Measurements from ENCODE around the gene RUFY4. TPM values are rescaled to one million over a fixed set of nuclear protein-coding genes. Genes with fewer than 3 reads are reported as not detected.

The RUFY4 gene
- polyA plus RNA-seq, 12 donors, result 0.08 to 0.68 (median 0.39) TPM; not detected in 8

Other genes with a start within 250 kb of the RUFY4 start
- gene TNS1, start 66.3 kb upstream of the RUFY4 start, polyA plus RNA-seq (ENCODE audit: insufficient read length in 12 of 12), result 100 to 1,000 TPM in 11 of 12 donors, 10 to 100 TPM in 1; 88.6 to 146 (median 122) TPM
- 1 to 10 TPM in 2 of 12 donors, under 1 TPM in 8, not detected in 2; 0.20 to 1.4 (median 0.34) TPM for gene CXCR2, start 56.8 kb downstream of the RUFY4 start, polyA plus RNA-seq (ENCODE audit: insufficient read length in 12 of 12)
- under 1 TPM in 5 of 12 donors, not detected in 7; 0.07 to 0.36 (median 0.28) TPM for gene CXCR1, start 97.7 kb downstream of the RUFY4 start, polyA plus RNA-seq (ENCODE audit: insufficient read length in 12 of 12)
- gene ARPC2, start 147.9 kb downstream of the RUFY4 start, polyA plus RNA-seq (ENCODE audit: insufficient read length in 12 of 12), result 100 to 1,000 TPM in 11 of 12 donors, not detected in 1; 192 to 390 (median 260) TPM
- 1 to 10 TPM in 10 of 12 donors, not detected in 2; 1.2 to 2.9 (median 1.8) TPM for gene GPBAR1, start 191.8 kb downstream of the RUFY4 start, polyA plus RNA-seq (ENCODE audit: insufficient read length in 12 of 12)
- gene AAMP, start 200.9 kb downstream of the RUFY4 start, polyA plus RNA-seq (ENCODE audit: insufficient read length in 12 of 12), result 10 to 100 TPM in 11 of 12 donors, not detected in 1; 74.7 to 93.4 (median 82.9) TPM
- gene PNKD, start 201.3 kb downstream of the RUFY4 start, polyA plus RNA-seq (ENCODE audit: insufficient read length in 12 of 12), result 100 to 1,000 TPM in 1 of 12 donors, 10 to 100 TPM in 10, not detected in 1; 38.8 to 123 (median 42.4) TPM
- 100 to 1,000 TPM in 4 of 12 donors, 10 to 100 TPM in 7, not detected in 1; 81.2 to 112 (median 93.7) TPM for gene TMBIM1, start 223.2 kb downstream of the RUFY4 start, polyA plus RNA-seq (ENCODE audit: insufficient read length in 12 of 12)